Measurements from ENCODE around the gene CXCL16. TPM values are rescaled to one million over a fixed set of nuclear protein-coding genes. Genes with fewer than 3 reads are reported as not detected.
A peak's percentile ranks its signal among the peaks of the same experiment; 100 is the strongest.
"Not testable (repeated sequence)": the region's sequence is repeated elsewhere in the genome, so short reads cannot be mapped to it uniquely, and the experiment has no call there.

Gene CXCL16
- total RNA-seq, 1 donor from 2014 or later, result 0.21 TPM

DNA sequence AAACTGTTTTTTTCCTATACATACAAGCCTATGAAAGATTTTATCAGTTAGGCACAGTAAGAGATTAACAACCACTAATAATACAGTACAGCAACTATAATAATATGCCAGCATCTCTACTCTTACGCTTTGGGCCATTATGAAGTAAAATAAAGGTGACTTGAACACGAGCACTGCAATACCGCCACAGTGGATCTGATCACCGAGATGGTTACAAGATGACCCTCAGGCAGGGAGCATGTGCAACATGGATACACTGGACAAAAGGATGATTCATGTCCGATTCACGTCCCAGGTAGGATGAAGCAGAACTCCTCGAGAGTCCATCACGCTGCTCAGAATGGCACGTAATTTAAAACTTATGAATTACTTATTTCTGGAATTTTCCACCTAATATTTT, 46.3 kb downstream of the CXCL16 start:
- Histone ChIP-seq H3F3A (ENCODE audit: low read depth) (peaks cover 3% of the 10 kb centered on the region), H3K9me3 (ENCODE audit: low read depth) (no peaks in the 10 kb centered on the region), H3K4me2 (no peak overlapping the region), H2AFZ (replicated peaks) (no peak overlapping the region), H3K27me3 (no peaks in the 10 kb centered on the region), H3K9ac (no peak overlapping the region), H3K79me2 (ENCODE audit: low read depth) (peaks cover 96% of the 10 kb centered on the region), H3K4me1 (no peaks in the 10 kb centered on the region), H4K20me1 (ENCODE audit: low read depth) (peaks cover 63% of the 10 kb centered on the region), H3K4me3 (no peak overlapping the region), H3K36me3 (no peaks in the 10 kb centered on the region), H3K27ac (no peak overlapping the region)
- H3K27ac Mint-ChIP-seq, result no peak overlapping the region
- DNase-seq (ENCODE audit: low spot score), result no peak
- no peaks in the 10 kb centered on the region for H3K9me3 Mint-ChIP-seq
- H3K4me1 Mint-ChIP-seq, result peaks cover 5% of the 10 kb centered on the region
- peaks cover 5% of the 10 kb centered on the region for H3K27me3 Mint-ChIP-seq (ENCODE audit: insufficient read depth, low read depth)
- peaks cover 43% of the 10 kb centered on the region for H3K36me3 Mint-ChIP-seq
- peak overlapping the region; percentile 23 for H3K4me3 Mint-ChIP-seq
- TF ChIP-seq, protein P1, sequence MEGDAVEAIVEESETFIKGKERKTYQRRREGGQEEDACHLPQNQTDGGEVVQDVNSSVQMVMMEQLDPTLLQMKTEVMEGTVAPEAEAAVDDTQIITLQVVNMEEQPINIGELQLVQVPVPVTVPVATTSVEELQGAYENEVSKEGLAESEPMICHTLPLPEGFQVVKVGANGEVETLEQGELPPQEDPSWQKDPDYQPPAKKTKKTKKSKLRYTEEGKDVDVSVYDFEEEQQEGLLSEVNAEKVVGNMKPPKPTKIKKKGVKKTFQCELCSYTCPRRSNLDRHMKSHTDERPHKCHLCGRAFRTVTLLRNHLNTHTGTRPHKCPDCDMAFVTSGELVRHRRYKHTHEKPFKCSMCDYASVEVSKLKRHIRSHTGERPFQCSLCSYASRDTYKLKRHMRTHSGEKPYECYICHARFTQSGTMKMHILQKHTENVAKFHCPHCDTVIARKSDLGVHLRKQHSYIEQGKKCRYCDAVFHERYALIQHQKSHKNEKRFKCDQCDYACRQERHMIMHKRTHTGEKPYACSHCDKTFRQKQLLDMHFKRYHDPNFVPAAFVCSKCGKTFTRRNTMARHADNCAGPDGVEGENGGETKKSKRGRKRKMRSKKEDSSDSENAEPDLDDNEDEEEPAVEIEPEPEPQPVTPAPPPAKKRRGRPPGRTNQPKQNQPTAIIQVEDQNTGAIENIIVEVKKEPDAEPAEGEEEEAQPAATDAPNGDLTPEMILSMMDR (IDR thresholded peaks at IDR 0.05), result no peak
- no peak for TF ChIP-seq EZH2 (IDR thresholded peaks at IDR 0.05)
- no peak for TF ChIP-seq EZH2phosphoT487 (IDR thresholded peaks at IDR 0.05)

DNA sequence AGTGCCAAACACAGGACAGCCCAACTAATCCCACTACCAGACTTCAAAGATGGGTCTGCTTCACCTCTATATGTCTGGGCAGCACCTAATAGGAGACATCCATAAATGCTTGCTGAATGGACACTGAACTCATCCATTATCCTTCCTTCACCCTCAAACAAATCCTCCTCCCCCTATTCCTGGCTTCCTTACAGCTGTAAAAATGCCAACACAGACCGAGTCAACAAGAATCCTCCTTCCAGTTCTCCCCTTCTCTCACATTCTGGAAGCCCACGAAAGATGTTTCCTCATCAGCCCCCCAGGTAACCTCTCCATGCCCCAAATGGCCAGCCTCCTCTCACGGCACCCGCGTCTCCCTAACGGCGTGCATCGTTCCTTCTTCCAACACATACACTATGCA, 48.0 kb downstream of the CXCL16 start:
- peak overlapping the region; percentile 32 for H3K9ac ChIP-seq
- Mint-ChIP-seq H3K36me3 (peaks cover 52% of the 10 kb centered on the region), H3K4me1 (peaks cover 5% of the 10 kb centered on the region), H3K9me3 (peaks cover 3% of the 10 kb centered on the region), H3K4me3 (no peak overlapping the region), H3K27ac (no peak overlapping the region), H3K27me3 (ENCODE audit: insufficient read depth, low read depth) (peaks cover 5% of the 10 kb centered on the region)
- no peaks in the 10 kb centered on the region for H3F3A ChIP-seq (ENCODE audit: low read depth)
- TF ChIP-seq EZH2phosphoT487 (IDR thresholded peaks at IDR 0.05) (no peak), EZH2 (IDR thresholded peaks at IDR 0.05) (no peak)
- TF ChIP-seq, protein P1 (IDR thresholded peaks at IDR 0.05), result no peak
- H3K79me2 ChIP-seq (ENCODE audit: low read depth), result peaks cover 95% of the 10 kb centered on the region
- no peak overlapping the region for H2AFZ ChIP-seq (replicated peaks)
- no peak overlapping the region for H3K4me3 ChIP-seq
- no peak for DNase-seq (ENCODE audit: low spot score)
- peaks cover 3% of the 10 kb centered on the region for H3K36me3 ChIP-seq
- H3K9me3 ChIP-seq (ENCODE audit: low read depth), result no peaks in the 10 kb centered on the region
- H3K4me1 ChIP-seq, result no peaks in the 10 kb centered on the region
- no peaks in the 10 kb centered on the region for H3K27me3 ChIP-seq
- no peak overlapping the region for H3K27ac ChIP-seq
- H3K4me2 ChIP-seq, result no peak overlapping the region
- peaks cover 45% of the 10 kb centered on the region for H4K20me1 ChIP-seq (ENCODE audit: low read depth)

DNA sequence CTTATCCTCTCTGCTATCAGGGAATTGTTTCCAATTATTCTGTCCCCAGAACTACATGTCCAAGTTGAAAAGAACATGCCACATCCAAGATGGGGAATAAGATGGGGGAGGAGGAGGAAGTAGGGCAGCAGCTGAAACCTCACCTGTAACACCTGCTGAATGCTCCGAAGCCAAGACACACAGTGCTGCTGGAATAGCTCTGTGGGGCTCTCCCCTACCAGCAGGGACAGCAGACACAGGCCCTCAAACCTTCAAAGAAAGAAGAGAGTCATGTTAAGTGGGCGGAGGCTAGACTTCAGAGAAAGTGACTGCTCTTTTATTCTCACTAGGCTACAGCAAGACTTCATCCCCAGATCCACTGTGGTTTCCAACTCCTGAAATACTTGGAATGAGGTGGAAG, 49.0 kb downstream of the CXCL16 start:
- no peak overlapping the region for H3K4me2 ChIP-seq
- H3K79me2 ChIP-seq (ENCODE audit: low read depth), result peaks cover 93% of the 10 kb centered on the region
- H3K9me3 Mint-ChIP-seq, result peaks cover 3% of the 10 kb centered on the region
- H3K4me1 Mint-ChIP-seq, result peaks cover 5% of the 10 kb centered on the region
- peaks cover 49% of the 10 kb centered on the region for H3K36me3 Mint-ChIP-seq
- no peak overlapping the region for H3K4me3 ChIP-seq
- H3K27me3 Mint-ChIP-seq (ENCODE audit: insufficient read depth, low read depth), result peaks cover 7% of the 10 kb centered on the region
- TF ChIP-seq EZH2 (IDR thresholded peaks at IDR 0.05), result no peak
- H3K27ac ChIP-seq, result no peak overlapping the region
- no peaks in the 10 kb centered on the region for H3K27me3 ChIP-seq
- H2AFZ ChIP-seq (replicated peaks), result no peak overlapping the region
- H3K36me3 ChIP-seq, result peaks cover 3% of the 10 kb centered on the region
- H4K20me1 ChIP-seq (ENCODE audit: low read depth), result peaks cover 36% of the 10 kb centered on the region
- no peaks in the 10 kb centered on the region for H3F3A ChIP-seq (ENCODE audit: low read depth)
- H3K27ac Mint-ChIP-seq, result no peak overlapping the region
- H3K4me1 ChIP-seq, result no peaks in the 10 kb centered on the region
- no peak for DNase-seq (ENCODE audit: low spot score)
- H3K4me3 Mint-ChIP-seq, result no peak overlapping the region
- H3K9me3 ChIP-seq (ENCODE audit: low read depth), result no peaks in the 10 kb centered on the region
- no peak overlapping the region for H3K9ac ChIP-seq

GRCh38 chr17:4689872-4690271, 49.9 kb downstream of the CXCL16 start:
- not testable (repeated sequence) for H3K4me1 Mint-ChIP-seq; H3K27me3 Mint-ChIP-seq (ENCODE audit: insufficient read depth, low read depth); H3K4me3 Mint-ChIP-seq; H3F3A ChIP-seq (ENCODE audit: low read depth); H3K4me1 ChIP-seq; H2AFZ ChIP-seq (replicated peaks); H3K9me3 Mint-ChIP-seq; H3K4me2 ChIP-seq; H3K27me3 ChIP-seq; DNase-seq (ENCODE audit: low spot score); H3K36me3 ChIP-seq; H3K4me3 ChIP-seq; H3K27ac Mint-ChIP-seq; H3K9ac ChIP-seq; H3K9me3 ChIP-seq (ENCODE audit: low read depth); H3K27ac ChIP-seq
- peaks cover 35% of the 10 kb centered on the region for H4K20me1 ChIP-seq (ENCODE audit: low read depth)
- peaks cover 90% of the 10 kb centered on the region for H3K79me2 ChIP-seq (ENCODE audit: low read depth)
- peaks cover 51% of the 10 kb centered on the region for H3K36me3 Mint-ChIP-seq

GRCh38 chr17:4683739-4684138, 56.0 kb downstream of the CXCL16 start:
- H3K36me3 ChIP-seq, H3K4me3 Mint-ChIP-seq, H3K27ac Mint-ChIP-seq: not testable (repeated sequence)

More at GRCh38 chr17:4683739-4684138, 56.0 kb downstream of the CXCL16 start:
- not testable (repeated sequence) for H3K4me1 Mint-ChIP-seq; H3K4me3 ChIP-seq; H2AFZ ChIP-seq (replicated peaks); H3F3A ChIP-seq (ENCODE audit: low read depth); H3K4me2 ChIP-seq; H3K9me3 ChIP-seq (ENCODE audit: low read depth); H3K27ac ChIP-seq; H3K27me3 Mint-ChIP-seq (ENCODE audit: insufficient read depth, low read depth); H3K9ac ChIP-seq; H3K9me3 Mint-ChIP-seq; H4K20me1 ChIP-seq (ENCODE audit: low read depth); DNase-seq (ENCODE audit: low spot score); H3K27me3 ChIP-seq; H3K4me1 ChIP-seq
- H3K36me3 Mint-ChIP-seq, result peaks cover 41% of the 10 kb centered on the region
- peaks cover 43% of the 10 kb centered on the region for H3K79me2 ChIP-seq (ENCODE audit: low read depth)

Measured in neural progenitor cell (in vitro differentiated cells).